ENCODE data around the gene MEX3A. TPM values are rescaled to one million over a fixed set of nuclear protein-coding genes. Genes with fewer than 3 reads are reported as not detected.

The MEX3A gene
- total and polyA plus RNA-seq, 2 of the 8 experiments (the other 6 are each of a cell fraction or from before 2014, with no cell fraction given) = 34.1 to 52.4 TPM

DNA sequence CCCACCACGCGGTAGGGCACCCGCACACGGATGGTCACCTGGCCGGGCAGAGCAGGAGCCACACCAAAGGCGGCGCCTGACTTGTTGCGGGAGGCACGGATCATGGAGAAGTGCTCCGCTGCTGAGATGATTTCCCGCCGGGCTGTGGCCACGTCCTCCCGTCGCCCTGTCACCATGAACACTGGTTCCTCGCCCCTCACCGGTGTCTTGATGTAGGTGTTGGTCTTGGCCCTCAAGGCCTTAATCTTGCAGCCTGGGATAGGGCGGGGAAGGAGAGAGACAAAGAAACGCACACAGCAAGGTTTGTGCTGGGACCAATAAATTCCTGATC is 4.9 kb downstream of the MEX3A start:
- peak overlapping the region; percentile 52 for H2BK120ac ChIP-seq (replicated peaks; ENCODE audit: low read depth, low read length)
- H2BK20ac ChIP-seq (ENCODE audit: low read length) = 0 out of 2 replicates have a peak overlapping the region, but pooled peaks have one; percentile 78
- peak overlapping the region; percentile 92 for H2BK5ac ChIP-seq (ENCODE audit: low read depth, low read length)
- H3K79me2 ChIP-seq (ENCODE audit: control insufficient read depth in 1 of 2, insufficient read depth in 2 of 2, low read length in 2 of 2) = peaks cover 19 to 63% of the 10 kb centered on the region in 2 experiments
- peaks cover 12% of the 10 kb centered on the region for H3K23me2 ChIP-seq (ENCODE audit: low read depth, low read length)
- no peak overlapping the region for H4K5ac ChIP-seq (ENCODE audit: insufficient read length, low read depth, low read length)
- FAIRE-seq = no peak
- no peak overlapping the region for H3K56ac ChIP-seq (replicated peaks; ENCODE audit: insufficient read length, low read depth, low read length)
- H2AK5ac ChIP-seq (ENCODE audit: low read depth, low read length) = peak overlapping the region; percentile 93
- 0 out of 2 replicates have a peak overlapping the region, but pooled peaks have one; percentile 53 for H3K27ac ChIP-seq (ENCODE audit: low read depth, low read length)
- H3K23ac ChIP-seq (ENCODE audit: insufficient read length) = no peak overlapping the region
- peaks cover 4 to 32% (median 10%) of the 10 kb centered on the region in 4 experiments; a peak in 6 of 8 replicates for H3K36me3 ChIP-seq (ENCODE audit: control insufficient read depth in 2 of 4, insufficient read depth in 4 of 4, low read length in 3 of 4)
- peak overlapping the region; percentile 47 to 79; a peak in 3 of 4 replicates for H3K4me2 ChIP-seq (ENCODE audit: insufficient read depth in 1 of 2, low read depth in 2 of 2, low read length in 2 of 2)
- H3K4ac ChIP-seq (replicated peaks; ENCODE audit: insufficient read length, low read depth, low read length) = peak overlapping the region; percentile 63
- CTCF ChIA-PET (ENCODE audit: partially characterized antibody) = no interaction called here
- peaks cover 21% of the 10 kb centered on the region for H3K79me1 ChIP-seq (ENCODE audit: low read depth, low read length)
- no peak for TF ChIP-seq NRF1 (IDR thresholded peaks at IDR 0.05; ENCODE audit: low read depth, low read length)
- TF ChIP-seq, protein P1, sequence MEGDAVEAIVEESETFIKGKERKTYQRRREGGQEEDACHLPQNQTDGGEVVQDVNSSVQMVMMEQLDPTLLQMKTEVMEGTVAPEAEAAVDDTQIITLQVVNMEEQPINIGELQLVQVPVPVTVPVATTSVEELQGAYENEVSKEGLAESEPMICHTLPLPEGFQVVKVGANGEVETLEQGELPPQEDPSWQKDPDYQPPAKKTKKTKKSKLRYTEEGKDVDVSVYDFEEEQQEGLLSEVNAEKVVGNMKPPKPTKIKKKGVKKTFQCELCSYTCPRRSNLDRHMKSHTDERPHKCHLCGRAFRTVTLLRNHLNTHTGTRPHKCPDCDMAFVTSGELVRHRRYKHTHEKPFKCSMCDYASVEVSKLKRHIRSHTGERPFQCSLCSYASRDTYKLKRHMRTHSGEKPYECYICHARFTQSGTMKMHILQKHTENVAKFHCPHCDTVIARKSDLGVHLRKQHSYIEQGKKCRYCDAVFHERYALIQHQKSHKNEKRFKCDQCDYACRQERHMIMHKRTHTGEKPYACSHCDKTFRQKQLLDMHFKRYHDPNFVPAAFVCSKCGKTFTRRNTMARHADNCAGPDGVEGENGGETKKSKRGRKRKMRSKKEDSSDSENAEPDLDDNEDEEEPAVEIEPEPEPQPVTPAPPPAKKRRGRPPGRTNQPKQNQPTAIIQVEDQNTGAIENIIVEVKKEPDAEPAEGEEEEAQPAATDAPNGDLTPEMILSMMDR (IDR thresholded peaks at IDR 0.05; ENCODE audit: control extremely low read depth in 1 of 3, insufficient read depth in 1 of 3, low read depth in 1 of 3, low read length in 3 of 3) = no peak
- H3K9ac ChIP-seq (replicated peaks in 1 of 4; ENCODE audit: extremely low read depth in 1 of 4, low read depth in 3 of 4, low read length in 3 of 4) = peak overlapping the region in 1 of 4 experiments; percentile 26; a peak in 3 of 7 replicates
- no peaks in the 10 kb centered on the region for H3K27me3 ChIP-seq (replicated peaks in 1 of 4; ENCODE audit: control insufficient read depth in 3 of 4, extremely low read depth in 1 of 4, insufficient read depth in 3 of 4, low read length in 3 of 4)
- no peak overlapping the region for H3K14ac ChIP-seq (ENCODE audit: insufficient read length)
- H2AFZ ChIP-seq (ENCODE audit: low read length) = no peak overlapping the region
- peak overlapping the region; percentile 99 for H2BK15ac ChIP-seq (ENCODE audit: low read length)
- WGBS, 2 experiments (ENCODE audit: extremely low coverage in 1 of 2, insufficient coverage in 1 of 2, insufficient read length in 1 of 2, insufficient replicate concordance in 2 of 2, low coverage in 1 of 2, low lambda C conversion rate in 2 of 2, missing lambda C conversion rate in 1 of 2) = 77% methylated on average over 19 of the region's 19 CpGs; no CpG with 5 or more reads in 1 of the 2 experiments
- H3K9me3 ChIP-seq (ENCODE audit: insufficient read depth in 2 of 2, low read depth in 1 of 2, low read length in 1 of 2) = no peaks in the 10 kb centered on the region
- peak overlapping the region; percentile 91; the same call in 1 of the 2 replicates for H2BK12ac ChIP-seq (ENCODE audit: low read depth, low read length)
- H3K18ac ChIP-seq (ENCODE audit: extremely low read depth, low read length) = peak overlapping the region; percentile 91
- POLR2A ChIA-PET (ENCODE audit: partially characterized antibody) = interaction anchor here (1.0 to 3.4 kb wide), 3 partner anchors 24 to 100 kb away, joined by 3 to 19 read pairs (median 13); partner anchors contain the start of genes ARHGEF2, LAMTOR2 and UBQLN4
- H3K4me3 ChIP-seq (ENCODE audit: extremely low read depth in 1 of 4, insufficient read depth in 2 of 4, low read depth in 3 of 4, low read length in 4 of 4) = peak overlapping the region in 1 of 4 experiments; percentile 44; a peak in 1 of 8 replicates
- H4K20me1 ChIP-seq (replicated peaks in 1 of 2; ENCODE audit: control insufficient read depth in 1 of 2, insufficient read depth in 2 of 2, low read length in 2 of 2) = peaks cover 10 to 33% of the 10 kb centered on the region in 2 experiments
- no peak for DNase-seq (ENCODE audit: low read depth in 1 of 2, low spot score in 2 of 2)
- H4K91ac ChIP-seq (replicated peaks; ENCODE audit: insufficient read length, low read length) = peak overlapping the region; percentile 96
- H4K8ac ChIP-seq (ENCODE audit: extremely low read depth, insufficient read depth, low read length) = peak overlapping the region; percentile 47; the same call in 1 of the 2 replicates
- H3K4me1 ChIP-seq (replicated peaks in 1 of 4; ENCODE audit: control insufficient read depth in 3 of 4, insufficient read depth in 4 of 4, low read length in 3 of 4) = peaks cover 21 to 55% (median 45%) of the 10 kb centered on the region in 4 experiments

Data from H1 (cell line).